Upper lobe of right lung (tissue), 1 donor: ENCODE data around the gene WWOX. TPM values are rescaled to one million over a fixed set of nuclear protein-coding genes. Genes with fewer than 3 reads are reported as not detected.

Experiments used
- ATAC-seq: fragments of 200-7000 bp; cut with Tn5 transposase; one replicate; pipeline ENCODE4 v1.9.1; 2020; ENCODE audit warnings: mild to moderate bottlenecking, moderate library complexity
- DNase-seq: peaks from one replicate; pipeline ENCODE4 v3.0.0-alpha.2; 2020
- H3K27ac ChIP-seq: fragments of 200-600 bp; one replicate; pipeline ENCODE4 v1.8.0; 2022
- H3K27me3 ChIP-seq: fragments of 200-600 bp; one replicate; pipeline ENCODE4 v1.8.0; 2022; ENCODE audit warnings: mild to moderate bottlenecking
- H3K36me3 ChIP-seq: fragments of 200-600 bp; one replicate; pipeline ENCODE4 v1.8.0; 2022
- H3K4me1 ChIP-seq: fragments of 200-600 bp; one replicate; pipeline ENCODE4 v1.8.0; 2022
- H3K4me3 ChIP-seq: fragments of 200-600 bp; one replicate; pipeline ENCODE4 v1.8.0; 2022; ENCODE audit warnings: mild to moderate bottlenecking
- H3K9me3 ChIP-seq: fragments of 200-600 bp; one replicate; pipeline ENCODE4 v1.8.0; 2022
- intact Hi-C: fragments of 100-400 bp; cut with DNase I; formaldehyde crosslinking; loops from one replicate; pipeline ENCODE4 v1.11.0; 2022
- total RNA-seq: library from RNA; stranded (reverse); fragmentation: NEBNext Ultra II Directional; extraction: Animal tissue kit (Norgen Biotek cat#: 25700); gene quantifications from one replicate; pipeline ENCODE4 v1.2.1, GENCODE V29; 2021
- TF ChIP-seq, protein P1 (sequence below): fragments of 200-600 bp; IDR thresholded peaks from one replicate; pipeline ENCODE4 v1.8.0; 2022; ENCODE audit warnings: antibody characterized with exemption
- donor health status: DM: no; HTN: yes; CAD: no; lungs with severe emphysema.

Gene WWOX
- total RNA-seq, 1 donor from 2014 or later: 17.0 TPM

DNA sequence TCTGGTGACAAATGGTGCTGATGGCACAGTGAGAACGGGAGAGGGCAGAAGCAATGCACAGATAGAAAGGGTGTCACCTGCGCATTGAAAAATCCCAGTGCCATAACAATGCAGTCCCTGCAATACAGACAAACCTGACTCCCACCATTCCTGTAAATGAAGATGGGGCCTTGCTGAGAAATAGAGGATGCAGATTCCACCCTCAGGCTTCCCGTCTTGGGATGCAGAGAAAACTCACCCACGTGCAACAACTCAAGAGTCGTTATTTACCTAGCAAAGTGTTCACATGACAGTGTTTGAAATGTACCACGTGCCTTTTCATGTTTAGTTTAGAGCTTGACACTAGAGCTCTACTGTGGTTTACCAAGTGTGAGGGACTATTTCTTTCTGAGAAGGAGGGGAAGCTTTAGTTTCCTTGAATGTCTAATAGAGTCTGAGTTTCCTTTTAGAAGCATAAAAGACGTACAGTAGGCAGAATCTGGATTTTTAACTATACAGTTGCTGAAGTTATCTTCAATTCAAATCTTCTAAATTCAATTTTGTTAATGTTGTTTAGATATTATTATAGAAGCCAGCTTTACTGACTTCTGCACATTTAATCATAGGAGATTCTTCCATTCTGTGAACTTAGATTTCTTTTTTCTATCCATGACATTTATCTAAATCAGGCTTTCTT is 35.6 kb downstream of the WWOX start:
- H3K36me3 ChIP-seq: no peaks in the 10 kb centered on the region
- DNase-seq: no peak
- no peaks in the 10 kb centered on the region for H3K9me3 ChIP-seq
- TF ChIP-seq, protein P1, sequence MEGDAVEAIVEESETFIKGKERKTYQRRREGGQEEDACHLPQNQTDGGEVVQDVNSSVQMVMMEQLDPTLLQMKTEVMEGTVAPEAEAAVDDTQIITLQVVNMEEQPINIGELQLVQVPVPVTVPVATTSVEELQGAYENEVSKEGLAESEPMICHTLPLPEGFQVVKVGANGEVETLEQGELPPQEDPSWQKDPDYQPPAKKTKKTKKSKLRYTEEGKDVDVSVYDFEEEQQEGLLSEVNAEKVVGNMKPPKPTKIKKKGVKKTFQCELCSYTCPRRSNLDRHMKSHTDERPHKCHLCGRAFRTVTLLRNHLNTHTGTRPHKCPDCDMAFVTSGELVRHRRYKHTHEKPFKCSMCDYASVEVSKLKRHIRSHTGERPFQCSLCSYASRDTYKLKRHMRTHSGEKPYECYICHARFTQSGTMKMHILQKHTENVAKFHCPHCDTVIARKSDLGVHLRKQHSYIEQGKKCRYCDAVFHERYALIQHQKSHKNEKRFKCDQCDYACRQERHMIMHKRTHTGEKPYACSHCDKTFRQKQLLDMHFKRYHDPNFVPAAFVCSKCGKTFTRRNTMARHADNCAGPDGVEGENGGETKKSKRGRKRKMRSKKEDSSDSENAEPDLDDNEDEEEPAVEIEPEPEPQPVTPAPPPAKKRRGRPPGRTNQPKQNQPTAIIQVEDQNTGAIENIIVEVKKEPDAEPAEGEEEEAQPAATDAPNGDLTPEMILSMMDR: no peak
- intact Hi-C loops: no loop called here
- H3K4me3 ChIP-seq: no peak overlapping the region
- peaks cover 4% of the 10 kb centered on the region for H3K4me1 ChIP-seq
- peak; percentile 81 for ATAC-seq
- H3K27me3 ChIP-seq: no peaks in the 10 kb centered on the region
- H3K27ac ChIP-seq: no peak overlapping the region

DNA sequence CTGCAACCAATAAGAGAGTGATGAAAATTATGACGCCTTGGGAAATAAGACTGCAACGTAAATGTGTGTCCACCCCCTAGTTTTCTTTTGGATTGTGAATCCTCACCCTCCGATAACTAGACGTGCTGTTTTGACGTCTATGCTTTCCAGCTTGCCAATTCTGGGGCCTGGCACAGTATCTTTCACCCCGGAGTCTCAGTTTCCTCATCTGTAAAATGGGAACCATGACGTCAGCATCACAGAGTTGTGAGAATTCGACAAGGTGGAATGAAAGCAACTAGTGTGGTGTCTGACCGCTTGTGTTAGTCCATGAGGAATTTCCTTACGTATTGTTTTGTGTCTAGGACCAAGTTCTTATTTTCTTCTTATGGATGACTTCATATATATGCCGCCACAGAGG is 37.7 kb downstream of the WWOX start:
- no peak for DNase-seq
- Histone ChIP-seq H3K9me3 (no peaks in the 10 kb centered on the region), H3K27me3 (no peaks in the 10 kb centered on the region), H3K4me1 (peaks cover 4% of the 10 kb centered on the region), H3K36me3 (no peaks in the 10 kb centered on the region), H3K27ac (no peak overlapping the region), H3K4me3 (no peak overlapping the region)
- no peak for ATAC-seq
- intact Hi-C loops: no loop called here
- TF ChIP-seq, protein P1: no peak

- Histone ChIP-seq H3K36me3 (no peaks in the 10 kb centered on the region), H3K4me3 (no peak overlapping the region), H3K27me3 (no peaks in the 10 kb centered on the region), H3K27ac (no peak overlapping the region), H3K9me3 (no peaks in the 10 kb centered on the region), H3K4me1 (peaks cover 4% of the 10 kb centered on the region)
- DNase-seq: no peak
- no peak for ATAC-seq
- intact Hi-C loops: no loop called here
- TF ChIP-seq, protein P1: no peak
These were observed 38.5 kb downstream of the WWOX start for GRCh38 chr16:78137782-78138616.

DNA sequence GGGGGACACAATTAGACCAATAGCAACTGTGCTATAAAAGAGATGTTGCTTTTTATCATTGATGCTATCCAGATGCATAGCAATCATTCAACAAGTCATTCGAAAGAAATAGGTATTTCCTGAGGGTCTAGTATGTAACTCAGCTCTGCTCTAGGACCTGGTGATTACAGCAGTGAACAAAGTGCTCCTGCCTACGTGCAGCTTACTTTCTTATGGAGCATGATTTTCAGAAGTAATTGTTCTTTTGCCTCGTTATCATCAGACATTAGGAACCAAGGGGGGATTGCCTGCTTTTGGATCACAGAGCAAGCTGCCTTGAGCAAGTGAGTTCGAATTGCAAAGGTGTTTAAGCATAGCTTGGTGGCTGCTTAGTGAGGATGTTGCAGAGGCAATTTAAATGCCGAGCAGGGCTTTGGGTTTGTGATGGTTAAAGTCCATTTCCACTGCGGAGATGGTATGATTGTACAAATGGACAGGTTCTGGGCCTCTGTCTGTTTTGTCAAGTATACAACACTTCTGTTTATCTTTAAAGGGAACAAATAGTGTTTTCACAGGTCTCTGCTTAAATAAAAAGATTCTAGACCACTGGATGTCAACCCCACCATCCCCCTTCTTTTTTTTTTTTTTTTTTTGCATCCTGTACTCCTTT is 41.5 kb downstream of the WWOX start:
- ATAC-seq (no peak), DNase-seq (no peak)
- no peaks in the 10 kb centered on the region for H3K36me3 ChIP-seq
- intact Hi-C loops: no loop called here
- no peak overlapping the region for H3K27ac ChIP-seq
- no peaks in the 10 kb centered on the region for H3K27me3 ChIP-seq
- TF ChIP-seq, protein P1: no peak
- no peaks in the 10 kb centered on the region for H3K9me3 ChIP-seq
- H3K4me1 ChIP-seq: no peaks in the 10 kb centered on the region
- H3K4me3 ChIP-seq: no peak overlapping the region

GRCh38 chr16:78142788-78143187 is 43.3 kb downstream of the WWOX start:
- no peaks in the 10 kb centered on the region for H3K9me3 ChIP-seq
- H3K4me3 ChIP-seq: no peak overlapping the region
- no peaks in the 10 kb centered on the region for H3K27me3 ChIP-seq
- TF ChIP-seq, protein P1: no peak
- H3K36me3 ChIP-seq: no peaks in the 10 kb centered on the region
- H3K4me1 ChIP-seq: no peaks in the 10 kb centered on the region
- DNase-seq: no peak
- ATAC-seq: no peak
- intact Hi-C loops: no loop called here
- H3K27ac ChIP-seq: no peak overlapping the region
